Astrocyte (in vitro differentiated cells and primary cell): ENCODE measurements around the gene MEGF11. TPM values are rescaled to one million over a fixed set of nuclear protein-coding genes. Genes with fewer than 3 reads are reported as not detected.

ENCODE experiments used
- DNase-seq: peaks from one replicate; pipeline ENCODE4 v3.0.0-alpha.2; 2010; ENCODE audit warnings: low read depth
- FAIRE-seq: peaks from 2 replicates; lab custom pipeline; 2011; peaks lifted over from hg19 to GRCh38; lab: Jason Lieb, UNC
- H2AFZ ChIP-seq: 2 replicates; pipeline ENCODE4 v1.6.0; 2012; ENCODE audit warnings: low read depth, low read length, inconsistent platforms
- H3K27ac ChIP-seq: 2 replicates; pipeline ENCODE4 v1.5.1; 2011; ENCODE audit warnings: low read depth, low read length, inconsistent platforms
- H3K27me3 ChIP-seq: 2 replicates; pipeline ENCODE4 v1.6.0; 2011; ENCODE audit warnings: low read length, inconsistent platforms; ENCODE audit not compliant: insufficient read depth
- H3K36me3 ChIP-seq: 2 replicates; pipeline ENCODE4 v1.5.1; 2011; ENCODE audit warnings: low read length, inconsistent platforms; ENCODE audit not compliant: insufficient read depth
- H3K4me1 ChIP-seq: 2 replicates; pipeline ENCODE4 v1.5.1; 2011; ENCODE audit warnings: low read length, inconsistent platforms; ENCODE audit not compliant: insufficient read depth
- H3K4me2 ChIP-seq: 2 replicates; pipeline ENCODE4 v1.6.0; 2012; ENCODE audit warnings: low read length, inconsistent platforms
- H3K4me3 ChIP-seq: 2 replicates; pipeline ENCODE4 v1.5.1; 2011; ENCODE audit warnings: low read depth, mild to moderate bottlenecking, low read length, inconsistent platforms; ENCODE audit not compliant: insufficient read depth
- H3K79me2 ChIP-seq: 2 replicates; pipeline ENCODE4 v1.6.0; 2012; ENCODE audit warnings: mild to moderate bottlenecking, low read length, inconsistent platforms; ENCODE audit not compliant: insufficient read depth
- H3K9ac ChIP-seq: 2 replicates; pipeline ENCODE4 v1.6.0; 2012; ENCODE audit warnings: mild to moderate bottlenecking, low read length, inconsistent platforms
- H3K9me3 ChIP-seq: 2 replicates; pipeline ENCODE4 v1.5.1; 2012; ENCODE audit warnings: low read depth, mild to moderate bottlenecking, low read length, inconsistent platforms; ENCODE audit not compliant: insufficient read depth
- H4K20me1 ChIP-seq: 2 replicates; pipeline ENCODE4 v1.6.0; 2012; ENCODE audit warnings: low read length, inconsistent platforms; ENCODE audit not compliant: insufficient read depth
- H3K27ac Mint-ChIP-seq: one replicate; pipeline ENCODE4 v1.8.0; 2021; ENCODE audit warnings: mild to moderate bottlenecking, mixed read lengths; ENCODE audit not compliant: unreplicated experiment
- H3K27me3 Mint-ChIP-seq: one replicate; pipeline ENCODE4 v1.8.0; 2021; ENCODE audit warnings: low read depth, mixed read lengths; ENCODE audit not compliant: unreplicated experiment
- H3K36me3 Mint-ChIP-seq: one replicate; pipeline ENCODE4 v1.8.0; 2021; ENCODE audit warnings: low read depth, mixed read lengths; ENCODE audit not compliant: unreplicated experiment
- H3K4me1 Mint-ChIP-seq: one replicate; pipeline ENCODE4 v1.8.0; 2021; ENCODE audit warnings: low read depth, mixed read lengths; ENCODE audit not compliant: unreplicated experiment
- H3K4me3 Mint-ChIP-seq: one replicate; pipeline ENCODE4 v1.8.0; 2021; ENCODE audit warnings: mild to moderate bottlenecking, moderate library complexity, mixed read lengths; ENCODE audit not compliant: unreplicated experiment
- H3K9me3 Mint-ChIP-seq: one replicate; pipeline ENCODE4 v1.8.0; 2021; ENCODE audit warnings: mild to moderate bottlenecking, mixed read lengths; ENCODE audit not compliant: unreplicated experiment
- CTCF ChIP-seq: IDR thresholded peaks from 2 replicates; pipeline ENCODE4 v1.5.1; 2011; ENCODE audit warnings: low read depth, mild to moderate bottlenecking, inconsistent platforms, low read length, moderate library complexity; ENCODE audit not compliant: insufficient read depth
- EZH2 ChIP-seq: IDR thresholded peaks from 2 replicates; pipeline ENCODE4 v1.6.1; 2012; ENCODE audit warnings: mild to moderate bottlenecking, low read length, inconsistent platforms; ENCODE audit not compliant: insufficient read depth
- total RNA-seq: library from RNA; stranded (reverse); gene quantifications from 2 replicates; pipeline ENCODE4 v1.2.1, GENCODE V29; 2021

Gene MEGF11
- total RNA-seq, 1 donor from 2014 or later, result 0.16 TPM

- H3K36me3 ChIP-seq, result peaks cover 8% of the 10 kb centered on the region
- no peak for FAIRE-seq
- peaks cover 17% of the 10 kb centered on the region for H3K4me1 Mint-ChIP-seq
These were observed 345.9 kb downstream of the MEGF11 start for GRCh38 chr15:65907661-65908060.

GRCh38 chr15:65906396-65906795 lies 347.2 kb downstream of the MEGF11 start:
- TF ChIP-seq CTCF, result no peak
- TF ChIP-seq EZH2, result no peak
- no peak overlapping the region for H3K4me3 Mint-ChIP-seq
- no peak overlapping the region for H3K4me2 ChIP-seq
- H3K27me3 Mint-ChIP-seq, result no peaks in the 10 kb centered on the region
- peaks cover 58% of the 10 kb centered on the region for H4K20me1 ChIP-seq
- FAIRE-seq, result no peak
- no peak overlapping the region for H3K4me3 ChIP-seq
- DNase-seq, result no peak
- H2AFZ ChIP-seq, result no peak overlapping the region
- H3K79me2 ChIP-seq, result no peaks in the 10 kb centered on the region
- H3K27ac ChIP-seq, result no peak overlapping the region
- peaks cover 8% of the 10 kb centered on the region for H3K36me3 ChIP-seq
- H3K9me3 Mint-ChIP-seq, result no peaks in the 10 kb centered on the region
- H3K4me1 ChIP-seq, result peaks cover 5% of the 10 kb centered on the region
- H3K9ac ChIP-seq, result no peak overlapping the region
- H3K4me1 Mint-ChIP-seq, result peaks cover 23% of the 10 kb centered on the region
- H3K27me3 ChIP-seq, result no peaks in the 10 kb centered on the region
- peaks cover 9% of the 10 kb centered on the region for H3K36me3 Mint-ChIP-seq
- H3K27ac Mint-ChIP-seq, result no peak overlapping the region
- no peaks in the 10 kb centered on the region for H3K9me3 ChIP-seq

More at GRCh38 chr15:65907661-65908060, 345.9 kb downstream of the MEGF11 start:
- H3K4me2 ChIP-seq, result no peak overlapping the region
- no peak overlapping the region for H2AFZ ChIP-seq
- H3K27me3 ChIP-seq, result no peaks in the 10 kb centered on the region
- H3K27ac ChIP-seq, result no peak overlapping the region
- no peak overlapping the region for H3K9ac ChIP-seq
- peaks cover 5% of the 10 kb centered on the region for H3K4me1 ChIP-seq
- no peak overlapping the region for H3K4me3 ChIP-seq
- Mint-ChIP-seq H3K27me3 (no peaks in the 10 kb centered on the region), H3K9me3 (no peaks in the 10 kb centered on the region), H3K36me3 (peaks cover 9% of the 10 kb centered on the region), H3K27ac (no peak overlapping the region), H3K4me3 (no peak overlapping the region)
- H3K9me3 ChIP-seq, result no peaks in the 10 kb centered on the region
- H3K79me2 ChIP-seq, result no peaks in the 10 kb centered on the region
- no peak for TF ChIP-seq CTCF
- no peak for TF ChIP-seq EZH2
- H4K20me1 ChIP-seq, result peaks cover 58% of the 10 kb centered on the region
- DNase-seq, result no peak

- Mint-ChIP-seq H3K27ac (no peak overlapping the region), H3K4me3 (no peak overlapping the region), H3K36me3 (peaks cover 13% of the 10 kb centered on the region), H3K27me3 (no peaks in the 10 kb centered on the region), H3K9me3 (no peaks in the 10 kb centered on the region), H3K4me1 (peaks cover 23% of the 10 kb centered on the region)
- no peak for TF ChIP-seq EZH2
- TF ChIP-seq CTCF, result no peak
- Histone ChIP-seq H3K36me3 (peaks cover 15% of the 10 kb centered on the region), H3K4me1 (peaks cover 5% of the 10 kb centered on the region), H3K79me2 (no peaks in the 10 kb centered on the region), H3K9me3 (no peaks in the 10 kb centered on the region), H2AFZ (no peak overlapping the region), H3K9ac (no peak overlapping the region), H4K20me1 (peaks cover 46% of the 10 kb centered on the region), H3K4me3 (no peak overlapping the region), H3K4me2 (no peak overlapping the region), H3K27me3 (no peaks in the 10 kb centered on the region), H3K27ac (no peak overlapping the region)
- DNase-seq (no peak), FAIRE-seq (no peak)
These were observed 349.2 kb downstream of the MEGF11 start for GRCh38 chr15:65904301-65904700.
